ENCODE data around the gene MACC1. TPM values are rescaled to one million over a fixed set of nuclear protein-coding genes. Genes with fewer than 3 reads are reported as not detected.

The MACC1 gene
- polyA plus RNA-seq, 1 experiment, result not detected

GRCh38 chr7:20183086-20183485, 34.1 kb downstream of the MACC1 start:
- ChIA-PET CTCF (interaction anchor here (1.4 kb wide), 1 partner anchor 12 kb away, joined by 4 read pairs; no protein-coding TSS in a partner anchor), POLR2A (no interaction called here)
- no peaks in the 10 kb centered on the region for H3K36me3 ChIP-seq (ENCODE audit: control insufficient read depth, insufficient read depth, low read length)
- H3K4me3 ChIP-seq (ENCODE audit: low read depth, low read length), result no peak overlapping the region
- no peaks in the 10 kb centered on the region for H3K27me3 ChIP-seq (ENCODE audit: control insufficient read depth, insufficient read depth, low read length)
- DNase-seq (ENCODE audit: low read depth), result no peak
- TF ChIP-seq, protein P1, sequence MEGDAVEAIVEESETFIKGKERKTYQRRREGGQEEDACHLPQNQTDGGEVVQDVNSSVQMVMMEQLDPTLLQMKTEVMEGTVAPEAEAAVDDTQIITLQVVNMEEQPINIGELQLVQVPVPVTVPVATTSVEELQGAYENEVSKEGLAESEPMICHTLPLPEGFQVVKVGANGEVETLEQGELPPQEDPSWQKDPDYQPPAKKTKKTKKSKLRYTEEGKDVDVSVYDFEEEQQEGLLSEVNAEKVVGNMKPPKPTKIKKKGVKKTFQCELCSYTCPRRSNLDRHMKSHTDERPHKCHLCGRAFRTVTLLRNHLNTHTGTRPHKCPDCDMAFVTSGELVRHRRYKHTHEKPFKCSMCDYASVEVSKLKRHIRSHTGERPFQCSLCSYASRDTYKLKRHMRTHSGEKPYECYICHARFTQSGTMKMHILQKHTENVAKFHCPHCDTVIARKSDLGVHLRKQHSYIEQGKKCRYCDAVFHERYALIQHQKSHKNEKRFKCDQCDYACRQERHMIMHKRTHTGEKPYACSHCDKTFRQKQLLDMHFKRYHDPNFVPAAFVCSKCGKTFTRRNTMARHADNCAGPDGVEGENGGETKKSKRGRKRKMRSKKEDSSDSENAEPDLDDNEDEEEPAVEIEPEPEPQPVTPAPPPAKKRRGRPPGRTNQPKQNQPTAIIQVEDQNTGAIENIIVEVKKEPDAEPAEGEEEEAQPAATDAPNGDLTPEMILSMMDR (IDR thresholded peaks at IDR 0.05; ENCODE audit: insufficient read depth, low read depth, low read length), result no peak

DNA sequence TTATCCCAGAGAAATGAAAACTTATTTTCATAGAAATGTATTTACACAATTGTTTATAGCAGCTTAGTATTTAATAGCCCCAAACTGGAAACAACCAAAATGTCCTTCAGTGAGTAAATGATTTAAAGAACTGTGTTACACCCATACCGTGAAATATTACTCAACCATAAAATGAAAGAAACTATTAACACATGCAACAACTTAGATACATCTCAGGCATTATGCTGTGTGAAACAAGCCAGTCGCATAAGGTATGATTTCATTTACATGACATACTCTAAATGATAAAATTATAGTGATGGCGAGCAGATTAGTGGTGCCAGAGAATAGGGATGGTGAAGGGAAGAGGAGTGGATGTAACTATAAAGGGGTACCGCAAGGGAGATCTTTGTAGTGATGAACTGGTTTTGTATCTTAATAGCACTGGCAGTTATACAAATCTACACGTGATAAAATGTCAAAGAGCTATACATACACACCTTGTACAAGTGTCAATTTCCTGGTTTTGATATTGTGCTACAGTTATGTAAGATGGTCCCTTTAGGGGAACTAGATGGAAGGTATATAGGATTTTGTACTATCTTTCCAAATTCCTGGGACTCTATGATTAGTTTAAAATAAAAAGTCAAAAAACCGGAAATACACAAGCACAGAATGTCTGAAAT, 40.5 kb downstream of the MACC1 start:
- CTCF ChIA-PET, result no interaction called here
- DNase-seq (ENCODE audit: low read depth), result no peak
- H3K4me3 ChIP-seq (ENCODE audit: low read depth, low read length), result no peak overlapping the region
- TF ChIP-seq, protein P1 (IDR thresholded peaks at IDR 0.05; ENCODE audit: insufficient read depth, low read depth, low read length), result no peak
- H3K27me3 ChIP-seq (ENCODE audit: control insufficient read depth, insufficient read depth, low read length), result no peaks in the 10 kb centered on the region
- POLR2A ChIA-PET, result no interaction called here
- no peaks in the 10 kb centered on the region for H3K36me3 ChIP-seq (ENCODE audit: control insufficient read depth, insufficient read depth, low read length)

DNA sequence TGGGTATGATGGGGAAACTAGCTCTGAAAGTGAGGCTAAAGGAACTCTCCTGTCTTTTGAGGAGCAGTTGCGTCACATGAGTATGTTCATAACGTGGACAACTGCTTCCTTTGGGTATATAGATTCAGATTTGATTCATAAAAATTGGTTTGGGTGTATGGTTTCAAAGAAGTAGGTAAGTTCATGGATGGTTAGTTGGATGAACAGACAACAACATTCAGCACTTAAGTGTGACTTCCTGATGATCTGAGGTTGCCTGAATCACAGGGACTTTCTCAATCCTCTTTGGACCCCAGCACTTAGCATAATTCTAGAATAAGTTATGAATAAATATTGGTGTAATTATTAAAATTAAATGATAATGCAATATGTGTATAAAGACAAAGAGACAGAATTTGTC, 43.4 kb downstream of the MACC1 start:
- no peak overlapping the region for H3K4me3 ChIP-seq (ENCODE audit: low read depth, low read length)
- no peaks in the 10 kb centered on the region for H3K27me3 ChIP-seq (ENCODE audit: control insufficient read depth, insufficient read depth, low read length)
- DNase-seq (ENCODE audit: low read depth), result no peak
- no peaks in the 10 kb centered on the region for H3K36me3 ChIP-seq (ENCODE audit: control insufficient read depth, insufficient read depth, low read length)
- ChIA-PET POLR2A (no interaction called here), CTCF (interaction anchor here (0.8 to 3.3 kb wide), 6 partner anchors 102 to 424 kb away, joined by 3 to 46 read pairs (median 4); partner anchors contain the start of gene ITGB8)
- TF ChIP-seq, protein P1 (IDR thresholded peaks at IDR 0.05; ENCODE audit: insufficient read depth, low read depth, low read length), result no peak

DNA sequence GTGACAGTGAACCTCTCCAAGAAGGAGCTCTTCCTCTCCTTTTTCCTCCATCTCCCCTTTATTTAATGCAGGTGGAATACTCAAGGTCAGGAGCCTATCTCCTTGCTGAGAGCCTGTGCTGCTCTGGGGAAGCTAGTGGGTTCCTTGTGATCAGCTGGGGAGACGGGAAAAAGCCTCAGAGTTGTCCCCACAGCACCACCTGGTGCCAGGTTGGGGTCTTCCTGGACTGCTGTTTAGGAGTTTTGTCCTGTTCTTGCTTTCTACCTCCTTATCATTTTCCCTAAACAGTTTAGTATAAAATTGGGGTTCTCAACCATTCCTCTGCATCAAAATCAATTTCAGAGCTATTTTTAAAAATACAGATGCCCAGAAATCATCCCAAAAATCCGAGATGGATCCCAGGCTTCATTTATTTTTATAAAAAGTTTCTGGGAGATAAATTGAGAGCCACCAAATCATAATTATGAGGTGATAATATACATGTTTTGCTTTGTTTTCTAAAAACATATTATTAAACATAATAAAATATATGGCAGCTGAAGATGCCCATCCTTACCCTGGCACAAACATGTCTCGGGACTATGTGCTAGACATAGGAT, 44.3 kb downstream of the MACC1 start:
- no peaks in the 10 kb centered on the region for H3K36me3 ChIP-seq (ENCODE audit: control insufficient read depth, insufficient read depth, low read length)
- TF ChIP-seq, protein P1 (IDR thresholded peaks at IDR 0.05; ENCODE audit: insufficient read depth, low read depth, low read length), result peak; percentile 70
- ChIA-PET CTCF (interaction anchor here (0.6 to 3.3 kb wide), 17 partner anchors 65 to 426 kb away, joined by 3 to 46 read pairs (median 3); no protein-coding TSS in a partner anchor), POLR2A (no interaction called here)
- no peak for DNase-seq (ENCODE audit: low read depth)
- H3K27me3 ChIP-seq (ENCODE audit: control insufficient read depth, insufficient read depth, low read length), result no peaks in the 10 kb centered on the region
- H3K4me3 ChIP-seq (ENCODE audit: low read depth, low read length), result no peak overlapping the region

DNA sequence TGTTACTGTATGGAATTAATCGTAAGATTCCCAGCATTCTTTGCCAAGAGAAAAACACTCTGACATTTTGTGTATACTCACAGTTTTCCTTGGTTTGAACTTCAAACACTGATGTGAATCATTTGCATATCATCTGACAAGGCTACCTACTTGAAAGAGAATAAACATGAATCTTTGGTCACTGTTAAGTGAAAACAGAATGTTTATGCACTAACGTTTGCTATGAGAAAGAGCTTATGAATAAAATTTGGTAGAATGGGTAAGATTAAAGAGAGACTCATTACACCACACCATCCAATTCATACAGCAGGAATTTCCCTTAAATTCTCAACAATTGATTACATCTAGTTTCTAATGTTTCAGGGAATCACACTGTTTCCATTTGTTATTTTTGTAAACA, 46.6 kb downstream of the MACC1 start:
- POLR2A ChIA-PET, result no interaction called here
- no peaks in the 10 kb centered on the region for H3K27me3 ChIP-seq (ENCODE audit: control insufficient read depth, insufficient read depth, low read length)
- CTCF ChIA-PET, result no interaction called here
- H3K36me3 ChIP-seq (ENCODE audit: control insufficient read depth, insufficient read depth, low read length), result no peaks in the 10 kb centered on the region
- TF ChIP-seq, protein P1 (IDR thresholded peaks at IDR 0.05; ENCODE audit: insufficient read depth, low read depth, low read length), result no peak
- no peak overlapping the region for H3K4me3 ChIP-seq (ENCODE audit: low read depth, low read length)
- no peak for DNase-seq (ENCODE audit: low read depth)

Data from BJ (cell line).